D721Med (cell line): ENCODE data around the gene SRPRB.

ENCODE experiments used
- DNase-seq: peaks from one replicate; pipeline ENCODE4 v3.0.0; 2011; ENCODE audit warnings: low spot score; ENCODE audit not compliant: insufficient read length
- FAIRE-seq: peaks from 2 replicates; lab custom pipeline; 2011; peaks lifted over from hg19 to GRCh38; lab: Jason Lieb, UNC
- TF ChIP-seq, protein P1 (sequence below): IDR thresholded peaks from 2 replicates; pipeline ENCODE4 v1.5.1; 2012; ENCODE audit warnings: mild to moderate bottlenecking, control low read depth; ENCODE audit not compliant: insufficient read depth; ENCODE audit errors: missing control alignments

SRPRB gene

DNA sequence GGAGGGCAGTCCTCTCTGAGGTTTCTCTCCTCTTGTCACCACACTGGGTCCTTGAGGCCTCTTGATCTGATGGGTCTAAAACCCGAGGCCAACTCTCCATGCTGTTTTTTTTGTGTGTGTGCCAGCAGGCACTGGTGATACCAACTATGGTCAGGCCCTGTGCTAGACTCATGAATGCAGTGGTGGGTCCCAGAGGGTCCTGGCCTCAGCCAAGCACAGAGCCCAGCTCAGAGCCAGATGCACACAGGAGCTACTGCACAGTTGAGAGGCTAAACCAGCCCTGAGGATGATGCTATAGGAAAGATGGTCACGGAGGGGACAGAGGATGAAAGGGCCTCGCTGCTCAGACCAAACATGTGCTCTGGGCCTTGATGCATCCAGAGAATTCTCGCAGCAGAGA lies 56.5 kb downstream of the SRPRB start:
- no peak for FAIRE-seq
- TF ChIP-seq, protein P1, sequence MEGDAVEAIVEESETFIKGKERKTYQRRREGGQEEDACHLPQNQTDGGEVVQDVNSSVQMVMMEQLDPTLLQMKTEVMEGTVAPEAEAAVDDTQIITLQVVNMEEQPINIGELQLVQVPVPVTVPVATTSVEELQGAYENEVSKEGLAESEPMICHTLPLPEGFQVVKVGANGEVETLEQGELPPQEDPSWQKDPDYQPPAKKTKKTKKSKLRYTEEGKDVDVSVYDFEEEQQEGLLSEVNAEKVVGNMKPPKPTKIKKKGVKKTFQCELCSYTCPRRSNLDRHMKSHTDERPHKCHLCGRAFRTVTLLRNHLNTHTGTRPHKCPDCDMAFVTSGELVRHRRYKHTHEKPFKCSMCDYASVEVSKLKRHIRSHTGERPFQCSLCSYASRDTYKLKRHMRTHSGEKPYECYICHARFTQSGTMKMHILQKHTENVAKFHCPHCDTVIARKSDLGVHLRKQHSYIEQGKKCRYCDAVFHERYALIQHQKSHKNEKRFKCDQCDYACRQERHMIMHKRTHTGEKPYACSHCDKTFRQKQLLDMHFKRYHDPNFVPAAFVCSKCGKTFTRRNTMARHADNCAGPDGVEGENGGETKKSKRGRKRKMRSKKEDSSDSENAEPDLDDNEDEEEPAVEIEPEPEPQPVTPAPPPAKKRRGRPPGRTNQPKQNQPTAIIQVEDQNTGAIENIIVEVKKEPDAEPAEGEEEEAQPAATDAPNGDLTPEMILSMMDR = no peak
- no peak for DNase-seq

DNA sequence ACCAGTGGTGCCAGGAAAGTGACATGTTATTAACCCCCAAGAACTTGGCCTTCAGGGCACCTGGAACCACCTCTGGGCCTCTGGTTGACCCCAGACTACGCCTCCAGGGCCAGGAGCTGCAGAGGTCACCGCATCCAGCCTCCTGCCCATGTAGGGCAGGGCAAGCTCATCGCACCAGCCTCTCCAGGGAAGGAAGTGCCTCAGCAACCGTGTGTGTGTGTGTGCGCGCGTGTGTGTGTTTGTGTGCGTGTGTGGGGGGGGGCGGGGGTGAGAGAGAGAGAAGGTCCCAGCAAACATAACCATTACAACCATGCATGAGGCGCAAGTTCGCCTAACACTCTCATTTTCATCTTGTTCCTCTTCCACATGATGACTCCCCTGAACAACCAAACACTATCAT lies 58.3 kb downstream of the SRPRB start:
- TF ChIP-seq, protein P1 = no peak
- FAIRE-seq = no peak
- no peak for DNase-seq

DNA sequence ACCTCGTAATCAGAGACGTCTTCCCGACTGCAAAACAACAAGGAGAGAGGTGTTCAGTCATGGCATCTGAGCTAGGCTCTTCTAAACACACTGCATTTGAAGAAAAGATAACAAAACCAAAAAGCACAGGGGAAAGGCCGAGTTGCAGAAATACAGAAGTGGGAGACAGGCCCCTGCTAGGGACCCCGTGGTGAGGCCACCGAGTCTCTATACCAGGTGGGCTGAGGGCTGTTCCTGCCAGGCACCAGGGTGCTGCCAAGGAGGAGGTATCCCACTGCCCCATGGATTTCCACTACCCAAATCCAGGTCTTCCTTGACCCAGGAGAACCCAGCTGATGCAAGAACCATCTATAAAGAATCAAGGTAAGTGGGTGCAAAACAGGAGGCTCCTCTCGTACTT lies 59.0 kb downstream of the SRPRB start:
- TF ChIP-seq, protein P1 = no peak
- FAIRE-seq (no peak), DNase-seq (no peak)

DNA sequence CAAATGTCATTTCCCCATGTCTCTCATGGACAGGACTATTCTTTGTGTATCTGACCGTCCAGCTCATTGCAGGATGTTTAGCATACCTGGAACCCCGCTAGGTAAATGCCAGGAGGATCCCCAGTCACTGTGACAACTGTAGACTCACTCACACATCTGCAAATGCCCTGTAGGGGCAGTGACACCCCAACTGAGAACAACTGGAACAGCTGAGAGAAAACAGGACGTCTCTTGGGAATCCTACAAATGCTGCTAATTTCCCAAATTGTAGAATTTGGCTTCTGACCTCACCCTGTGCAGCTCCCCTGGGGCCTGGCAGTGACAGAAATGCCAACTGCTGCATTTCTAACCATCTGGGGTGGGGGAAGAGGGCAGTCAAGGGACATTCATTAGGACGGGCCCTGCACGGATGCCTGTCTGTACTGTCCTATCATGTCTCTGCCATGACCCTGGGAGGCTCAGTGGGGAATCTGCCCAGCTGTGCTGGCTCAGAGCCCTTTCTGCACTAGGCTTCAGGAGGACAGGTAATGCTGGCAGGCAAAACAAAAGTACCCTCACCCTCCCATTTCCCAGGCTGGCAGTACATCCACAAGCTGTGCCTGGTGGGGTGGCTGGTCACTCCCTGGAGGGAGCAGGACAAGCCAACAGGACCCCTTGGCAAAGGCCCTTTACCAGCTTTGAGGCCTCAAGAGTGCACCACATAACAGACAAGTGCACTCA lies 59.7 kb downstream of the SRPRB start:
- TF ChIP-seq, protein P1 = no peak
- no peak for DNase-seq
- FAIRE-seq = no peak

DNA sequence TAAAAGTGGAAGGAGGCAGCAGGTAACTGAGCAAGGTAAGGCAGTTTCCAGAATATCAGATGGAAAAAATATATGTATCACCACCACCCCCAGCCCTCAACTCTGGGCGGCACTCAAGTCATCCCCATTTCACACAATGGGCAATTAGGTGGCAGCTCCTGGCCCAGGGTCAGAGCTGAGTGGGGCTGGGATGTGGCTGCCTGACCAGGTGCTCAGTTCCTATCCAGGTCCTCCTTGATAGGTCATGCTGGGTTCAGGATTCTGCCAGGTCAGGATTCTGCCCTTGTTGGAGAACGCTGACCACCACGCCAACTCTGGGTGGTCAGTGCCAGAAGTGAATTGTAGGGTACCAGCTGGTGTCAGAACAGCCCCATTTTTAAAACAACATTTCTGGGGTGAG lies 60.5 kb downstream of the SRPRB start:
- DNase-seq (no peak), FAIRE-seq (no peak)
- TF ChIP-seq, protein P1 = no peak

DNA sequence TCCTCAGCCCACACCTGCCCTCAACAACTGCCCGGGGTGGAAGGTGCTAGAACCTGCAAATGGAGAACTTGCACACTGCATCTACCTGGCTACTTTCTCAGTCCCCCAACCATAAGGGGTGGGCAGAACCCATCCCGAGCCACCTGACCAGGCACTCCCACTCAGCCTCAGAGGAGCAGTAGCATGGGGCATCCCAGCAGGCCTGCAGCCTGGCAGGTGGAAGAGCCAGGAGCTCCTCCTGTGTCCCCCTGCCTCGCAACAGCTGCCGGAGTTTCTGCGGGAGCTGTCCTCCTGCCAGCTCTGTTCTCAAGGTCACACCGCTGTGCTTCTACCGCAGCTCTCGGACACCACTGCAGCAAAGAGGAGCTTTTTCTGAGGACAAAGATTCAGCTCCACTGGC lies 62.6 kb downstream of the SRPRB start:
- DNase-seq = no peak
- TF ChIP-seq, protein P1 = no peak

DNA sequence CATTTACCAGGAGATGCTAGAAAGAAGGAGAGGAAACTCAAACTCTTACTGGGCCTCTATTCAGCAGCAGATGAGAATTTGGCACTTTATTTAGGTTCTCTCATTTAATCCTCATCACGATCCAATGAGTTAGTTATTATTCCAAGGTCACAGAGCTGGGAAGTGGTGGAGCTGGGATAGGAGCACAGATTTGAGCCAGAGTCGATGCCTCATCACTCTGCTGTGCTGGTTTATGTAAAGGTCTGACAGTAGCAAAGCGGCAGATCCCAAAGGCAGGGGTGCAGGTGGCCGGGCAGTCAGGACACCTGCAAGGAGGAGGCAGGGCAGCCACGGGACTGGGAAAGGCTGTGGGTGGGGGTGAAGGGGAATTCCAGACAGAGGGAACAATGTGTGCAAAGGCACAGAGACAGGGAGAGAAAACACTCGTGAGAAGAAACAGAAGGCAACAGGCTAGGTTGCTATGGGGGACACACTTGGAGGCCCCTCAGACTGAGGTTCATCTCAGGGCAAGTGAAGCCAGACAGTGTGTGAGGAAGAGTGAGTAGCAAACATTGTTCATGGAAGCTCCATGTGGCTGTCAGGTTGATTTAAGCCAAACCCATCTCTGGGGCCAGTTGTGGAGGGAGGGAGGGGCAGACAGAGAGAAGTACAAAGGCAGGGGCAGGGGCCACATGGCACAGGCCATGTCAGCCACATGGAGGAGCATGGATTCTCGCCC lies 63.3 kb downstream of the SRPRB start:
- DNase-seq = no peak
- TF ChIP-seq, protein P1 = no peak
- FAIRE-seq = no peak

More for the DNA sequence above, 62.6 kb downstream of the SRPRB start:
- FAIRE-seq = no peak
